Neuron (in vitro differentiated cells): ENCODE results near the gene SLC20A1.

ENCODE experiments used
- H2AFZ ChIP-seq: one replicate; pipeline ENCODE4 v1.6.1; 2013; ENCODE audit warnings: low read depth, mild to moderate bottlenecking, inconsistent platforms, low read length, moderate library complexity
- H3K27me3 ChIP-seq: one replicate; pipeline ENCODE4 v1.6.1; 2013; ENCODE audit warnings: low read length; ENCODE audit not compliant: insufficient read depth
- H3K36me3 ChIP-seq: one replicate; pipeline ENCODE4 v1.6.1; 2013; ENCODE audit warnings: low read length; ENCODE audit not compliant: insufficient read depth
- H3K4me1 ChIP-seq: one replicate; pipeline ENCODE4 v1.6.1; 2013; ENCODE audit warnings: low read length; ENCODE audit not compliant: insufficient read depth
- H3K4me3 ChIP-seq: 2 replicates; pipeline ENCODE4 v1.5.1; 2013; ENCODE audit warnings: mild to moderate bottlenecking, low read length, moderate library complexity
- H3K9me3 ChIP-seq: one replicate; pipeline ENCODE4 v1.6.1; 2013; ENCODE audit warnings: low read length

Gene SLC20A1

DNA sequence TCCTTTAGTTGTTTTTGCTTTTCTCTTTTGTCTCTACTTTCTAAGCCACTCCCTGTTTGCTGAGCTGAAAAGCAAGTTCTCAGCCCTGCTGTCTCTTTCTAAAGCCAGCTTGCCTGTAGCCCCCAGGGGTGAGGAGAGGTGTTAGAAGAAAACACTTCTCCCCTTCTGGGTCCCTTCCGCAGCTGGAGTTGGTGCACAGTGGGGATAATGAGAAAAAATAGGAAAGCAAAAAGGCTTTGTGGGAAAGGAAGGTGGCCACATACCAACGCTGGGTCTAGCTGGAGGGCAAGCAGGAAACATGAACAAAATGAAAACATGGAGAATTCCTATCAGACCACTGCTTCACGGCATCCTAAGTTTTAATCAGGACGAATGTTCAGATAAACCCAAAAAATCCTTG, 15.5 kb upstream of the SLC20A1 start:
- Histone ChIP-seq H3K36me3 (no peaks in the 10 kb centered on the region), H3K4me1 (peaks cover 6% of the 10 kb centered on the region), H2AFZ (no peak overlapping the region), H3K4me3 (no peak overlapping the region), H3K27me3 (no peaks in the 10 kb centered on the region), H3K9me3 (no peaks in the 10 kb centered on the region)

DNA sequence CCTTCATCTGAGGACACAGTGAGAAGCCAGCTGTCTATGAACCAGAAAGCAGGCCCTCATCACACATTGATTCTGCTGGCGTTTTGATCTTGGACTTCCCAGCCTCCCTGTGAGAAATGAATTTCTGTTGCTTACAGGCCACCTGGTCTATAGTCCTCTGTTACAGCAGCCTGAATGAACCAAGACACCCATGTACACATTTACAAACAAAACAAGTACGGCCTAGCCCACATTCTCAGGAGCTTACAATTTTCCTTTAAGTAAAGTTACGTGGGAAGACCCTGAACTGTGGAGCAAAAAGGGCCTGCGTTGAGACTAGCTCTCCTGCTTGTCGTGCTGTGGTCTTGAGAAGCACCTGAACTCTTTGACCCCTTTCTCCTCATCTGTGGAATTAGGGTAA, 12.0 kb upstream of the SLC20A1 start:
- H3K4me1 ChIP-seq: peaks cover 6% of the 10 kb centered on the region
- H2AFZ ChIP-seq: no peak overlapping the region
- no peaks in the 10 kb centered on the region for H3K9me3 ChIP-seq
- H3K36me3 ChIP-seq: no peaks in the 10 kb centered on the region
- peaks cover 2% of the 10 kb centered on the region for H3K27me3 ChIP-seq
- no peak overlapping the region for H3K4me3 ChIP-seq

- H3K36me3 ChIP-seq: no peaks in the 10 kb centered on the region
- peaks cover 6% of the 10 kb centered on the region for H3K4me1 ChIP-seq
- no peak overlapping the region for H2AFZ ChIP-seq
- H3K27me3 ChIP-seq: peaks cover 2% of the 10 kb centered on the region
- no peaks in the 10 kb centered on the region for H3K9me3 ChIP-seq
- H3K4me3 ChIP-seq: no peak overlapping the region
Measured at GRCh38 chr2:112634153-112634873, 11.4 kb upstream of the SLC20A1 start.

DNA sequence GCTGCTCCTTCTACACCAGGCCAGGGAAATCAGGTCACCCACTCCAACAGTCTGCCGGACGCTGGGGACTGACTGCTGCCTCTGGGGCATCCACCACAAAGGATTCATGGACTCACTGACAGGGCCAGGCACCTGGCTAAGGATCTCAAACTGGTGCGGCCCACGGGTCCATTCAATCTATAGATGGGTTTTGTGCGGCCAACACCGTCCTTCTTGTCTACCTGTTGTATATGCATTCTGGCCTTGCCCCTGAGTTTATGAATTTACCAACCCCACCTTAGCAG, 10.9 kb upstream of the SLC20A1 start:
- Histone ChIP-seq H3K4me1 (peaks cover 6% of the 10 kb centered on the region), H3K27me3 (peaks cover 2% of the 10 kb centered on the region), H3K9me3 (no peaks in the 10 kb centered on the region), H3K36me3 (no peaks in the 10 kb centered on the region), H2AFZ (no peak overlapping the region), H3K4me3 (no peak overlapping the region)

GRCh38 chr2:112636605-112637288, 9.0 kb upstream of the SLC20A1 start:
- Histone ChIP-seq H3K4me3 (no peak overlapping the region), H3K27me3 (peaks cover 2% of the 10 kb centered on the region), H3K9me3 (no peaks in the 10 kb centered on the region), H3K36me3 (no peaks in the 10 kb centered on the region), H2AFZ (no peak overlapping the region), H3K4me1 (no peaks in the 10 kb centered on the region)

DNA sequence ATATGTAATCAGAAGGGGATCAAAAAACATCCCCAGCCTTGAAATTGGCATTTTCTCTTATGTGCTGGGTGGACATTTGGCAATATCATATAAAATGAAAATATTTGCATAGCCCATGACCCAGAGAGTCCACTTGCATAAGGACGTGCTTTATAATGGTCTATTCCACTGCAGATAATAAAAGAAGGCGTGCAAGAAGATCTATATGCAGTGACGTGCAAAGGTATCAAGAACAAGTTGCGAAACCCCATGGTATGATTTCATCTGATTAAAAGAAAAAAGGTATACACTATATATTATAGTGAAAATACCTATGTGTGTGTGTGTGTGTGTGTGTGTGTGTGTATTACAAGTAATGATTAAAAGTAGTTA, 8.5 kb upstream of the SLC20A1 start:
- Histone ChIP-seq H3K36me3 (no peaks in the 10 kb centered on the region), H3K9me3 (no peaks in the 10 kb centered on the region), H3K27me3 (peaks cover 2% of the 10 kb centered on the region), H3K4me1 (no peaks in the 10 kb centered on the region), H3K4me3 (no peak overlapping the region), H2AFZ (no peak overlapping the region)

- H3K27me3 ChIP-seq: peaks cover 2% of the 10 kb centered on the region
- peaks cover 7% of the 10 kb centered on the region for H3K4me1 ChIP-seq
Measured at GRCh38 chr2:112639936-112640335, 5.8 kb upstream of the SLC20A1 start.

GRCh38 chr2:112640467-112640799, 5.3 kb upstream of the SLC20A1 start:
- peaks cover 2% of the 10 kb centered on the region for H3K27me3 ChIP-seq
- H3K9me3 ChIP-seq: no peaks in the 10 kb centered on the region
- H3K4me3 ChIP-seq: no peak overlapping the region
- no peaks in the 10 kb centered on the region for H3K36me3 ChIP-seq
- H3K4me1 ChIP-seq: peaks cover 9% of the 10 kb centered on the region
- no peak overlapping the region for H2AFZ ChIP-seq

More at GRCh38 chr2:112639936-112640335, 5.8 kb upstream of the SLC20A1 start:
- H3K4me3 ChIP-seq: no peak overlapping the region
- H3K9me3 ChIP-seq: no peaks in the 10 kb centered on the region
- no peaks in the 10 kb centered on the region for H3K36me3 ChIP-seq
- no peak overlapping the region for H2AFZ ChIP-seq

DNA sequence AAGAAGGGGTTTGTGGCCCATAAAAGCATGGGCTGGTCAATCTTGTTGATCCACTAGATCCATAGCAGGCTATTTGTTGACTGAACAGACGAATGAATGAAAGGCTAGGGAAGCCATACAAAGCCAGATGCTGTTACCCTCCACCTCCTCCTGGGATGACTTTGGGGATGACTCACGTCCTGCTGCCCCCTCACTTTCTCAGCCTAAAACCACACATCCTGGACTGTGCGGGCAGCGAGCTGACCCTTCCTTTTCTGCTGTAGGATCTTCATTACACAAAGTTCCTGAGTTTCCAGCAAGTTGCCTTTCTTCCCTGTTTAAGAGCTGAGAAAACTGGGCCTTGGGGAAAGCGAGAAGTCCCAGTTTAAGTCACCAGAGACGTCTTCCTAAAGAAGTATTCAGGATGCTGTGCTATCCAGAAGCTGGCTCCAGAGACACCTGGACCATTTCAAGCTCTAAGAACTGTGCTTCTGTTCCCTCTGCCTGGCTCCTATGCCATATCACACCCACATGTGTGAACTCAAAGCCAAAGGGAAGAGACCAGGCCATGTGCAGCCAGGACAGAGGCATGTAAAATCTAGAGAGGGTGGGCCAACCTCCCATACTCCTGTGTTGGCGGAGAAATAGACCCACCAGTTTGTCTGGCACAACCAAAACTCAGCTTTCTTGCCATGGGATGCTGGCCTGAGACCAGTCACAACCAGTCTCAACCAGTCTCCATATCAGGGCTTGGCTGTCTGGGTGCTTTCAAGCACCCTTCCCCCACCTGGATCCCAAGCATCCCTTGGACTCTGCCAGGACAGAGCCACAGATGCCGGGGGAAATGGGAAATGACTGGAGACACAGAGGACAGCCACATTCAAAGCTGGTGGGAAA, 4.7 kb upstream of the SLC20A1 start:
- Histone ChIP-seq H2AFZ (no peak overlapping the region), H3K36me3 (no peaks in the 10 kb centered on the region), H3K4me1 (peaks cover 9% of the 10 kb centered on the region), H3K4me3 (no peak overlapping the region), H3K27me3 (peaks cover under 1% of the 10 kb centered on the region), H3K9me3 (no peaks in the 10 kb centered on the region)

DNA sequence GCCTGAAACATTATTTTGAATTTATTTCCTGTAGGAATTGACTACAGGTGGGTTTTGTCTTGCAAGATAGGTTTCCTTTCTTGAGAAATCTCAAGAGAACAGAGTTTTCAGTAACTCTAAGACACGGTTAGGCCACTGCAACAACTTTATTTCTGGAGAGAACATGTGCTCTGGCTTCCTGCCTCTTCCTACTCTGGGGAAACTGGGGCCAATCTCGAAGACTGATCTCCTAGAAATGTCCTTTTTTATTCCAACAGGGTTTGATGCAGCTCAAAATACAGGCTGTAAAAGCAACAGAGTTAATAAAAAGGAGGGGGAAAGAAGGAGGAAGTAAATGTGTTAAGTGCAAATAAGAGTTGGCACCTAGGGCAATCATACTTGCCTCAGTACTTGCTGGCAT, 4.0 kb upstream of the SLC20A1 start:
- Histone ChIP-seq H2AFZ (no peak overlapping the region), H3K4me3 (no peak overlapping the region), H3K27me3 (no peaks in the 10 kb centered on the region), H3K36me3 (no peaks in the 10 kb centered on the region), H3K4me1 (peaks cover 9% of the 10 kb centered on the region), H3K9me3 (no peaks in the 10 kb centered on the region)

GRCh38 chr2:112642561-112642960, 3.2 kb upstream of the SLC20A1 start:
- H2AFZ ChIP-seq: no peak overlapping the region
- no peak overlapping the region for H3K4me3 ChIP-seq
- no peaks in the 10 kb centered on the region for H3K9me3 ChIP-seq
- H3K27me3 ChIP-seq: no peaks in the 10 kb centered on the region
- peaks cover 17% of the 10 kb centered on the region for H3K4me1 ChIP-seq
- peaks cover 3% of the 10 kb centered on the region for H3K36me3 ChIP-seq

DNA sequence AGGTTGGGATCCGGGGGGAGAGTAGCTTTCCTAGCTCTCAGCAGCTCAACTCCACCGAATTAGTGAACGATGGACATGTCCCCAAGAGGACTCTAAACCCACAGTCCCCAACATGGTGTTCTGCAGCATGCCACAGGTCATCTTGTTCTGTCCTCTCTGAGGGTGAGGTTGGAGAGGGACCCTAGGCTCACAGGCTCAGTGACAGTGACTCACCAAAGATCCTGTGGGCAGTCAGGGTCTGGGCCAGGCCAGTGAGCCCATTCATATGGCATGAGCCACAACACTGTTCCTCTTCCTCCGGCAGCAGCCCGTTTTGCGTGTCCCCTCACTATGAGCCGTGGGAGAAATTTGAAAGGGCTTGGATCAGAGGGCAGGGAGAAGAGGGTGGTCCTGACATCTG, 2.8 kb upstream of the SLC20A1 start:
- no peak overlapping the region for H2AFZ ChIP-seq
- H3K4me3 ChIP-seq: no peak overlapping the region
- peaks cover 7% of the 10 kb centered on the region for H3K36me3 ChIP-seq
- no peaks in the 10 kb centered on the region for H3K27me3 ChIP-seq
- no peaks in the 10 kb centered on the region for H3K9me3 ChIP-seq
- H3K4me1 ChIP-seq: peaks cover 21% of the 10 kb centered on the region

DNA sequence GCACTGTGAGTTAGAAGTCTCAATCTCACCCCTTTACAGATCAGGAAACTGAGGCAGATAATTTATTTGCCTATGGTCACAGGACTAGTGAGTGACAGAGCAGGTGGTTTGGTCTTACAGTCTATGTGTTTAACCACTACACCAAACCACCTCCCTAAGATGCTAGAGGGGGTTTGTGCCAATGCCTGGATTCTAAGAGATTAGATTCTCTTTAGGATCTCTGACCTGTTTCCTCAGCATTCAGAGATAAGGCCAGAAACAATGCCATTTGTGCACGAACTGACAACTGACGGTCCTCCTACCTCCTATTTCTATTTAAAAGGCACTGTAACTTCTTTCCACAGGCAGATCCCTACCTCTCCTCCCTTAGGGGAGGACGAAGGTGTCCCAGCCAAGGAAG, 2.3 kb upstream of the SLC20A1 start:
- Histone ChIP-seq H2AFZ (no peak overlapping the region), H3K9me3 (no peaks in the 10 kb centered on the region), H3K27me3 (no peaks in the 10 kb centered on the region), H3K36me3 (peaks cover 12% of the 10 kb centered on the region), H3K4me3 (no peak overlapping the region), H3K4me1 (peaks cover 26% of the 10 kb centered on the region)
